ENCODE data around the gene PDE8B.
"Not testable (repeated sequence)": the region's sequence is repeated elsewhere in the genome, so short reads cannot be mapped to it uniquely, and the experiment has no call there.

The PDE8B gene

GRCh38 chr5:77380636-77381035 lies 170.2 kb downstream of the PDE8B start:
- no peaks in the 10 kb centered on the region for H3K27me3 ChIP-seq (ENCODE audit: insufficient read depth, low read length)
- no peaks in the 10 kb centered on the region for H3K4me1 ChIP-seq (ENCODE audit: insufficient read depth, low read length, severe bottlenecking)
- no peak overlapping the region for H3K4me3 ChIP-seq (ENCODE audit: low read depth, low read length, poor library complexity, severe bottlenecking)
- H3K4me2 ChIP-seq (ENCODE audit: low read length): no peak overlapping the region
- no peak overlapping the region for H3K27ac ChIP-seq (ENCODE audit: low read depth, low read length, poor library complexity, severe bottlenecking)
- no peaks in the 10 kb centered on the region for H3F3A ChIP-seq (ENCODE audit: insufficient read depth, low read length)
- H2AFZ ChIP-seq (ENCODE audit: low read length): no peak overlapping the region
- H3K9ac ChIP-seq (ENCODE audit: low read length): no peak overlapping the region
- TF ChIP-seq CTCF (IDR thresholded peaks at IDR 0.05; ENCODE audit: low read length): no peak
- TF ChIP-seq EZH2 (IDR thresholded peaks at IDR 0.05; ENCODE audit: borderline replicate concordance, low read length): no peak
- no peaks in the 10 kb centered on the region for H3K9me2 ChIP-seq (ENCODE audit: low read depth, low read length)
- no peaks in the 10 kb centered on the region for H3K9me3 ChIP-seq (ENCODE audit: low read length)
- H4K20me1 ChIP-seq (ENCODE audit: insufficient read depth, low read length): no peaks in the 10 kb centered on the region
- no peaks in the 10 kb centered on the region for H3K36me3 ChIP-seq (ENCODE audit: insufficient read depth, low read length)
- no peaks in the 10 kb centered on the region for H3K79me2 ChIP-seq (ENCODE audit: insufficient read depth, low read length)

GRCh38 chr5:77383336-77383735 lies 172.9 kb downstream of the PDE8B start:
- H3K9me2 ChIP-seq (ENCODE audit: low read depth, low read length); H3K27me3 ChIP-seq (ENCODE audit: insufficient read depth, low read length); H3K9ac ChIP-seq (ENCODE audit: low read length); H3K9me3 ChIP-seq (ENCODE audit: low read length); H3F3A ChIP-seq (ENCODE audit: insufficient read depth, low read length); H3K36me3 ChIP-seq (ENCODE audit: insufficient read depth, low read length); H3K27ac ChIP-seq (ENCODE audit: low read depth, low read length, poor library complexity, severe bottlenecking); H3K79me2 ChIP-seq (ENCODE audit: insufficient read depth, low read length); H3K4me3 ChIP-seq (ENCODE audit: low read depth, low read length, poor library complexity, severe bottlenecking); H4K20me1 ChIP-seq (ENCODE audit: insufficient read depth, low read length); H2AFZ ChIP-seq (ENCODE audit: low read length); H3K4me2 ChIP-seq (ENCODE audit: low read length); H3K4me1 ChIP-seq (ENCODE audit: insufficient read depth, low read length, severe bottlenecking): not testable (repeated sequence)

- not testable (repeated sequence) for H3K9me2 ChIP-seq (ENCODE audit: low read depth, low read length); H4K20me1 ChIP-seq (ENCODE audit: insufficient read depth, low read length); H3K4me3 ChIP-seq (ENCODE audit: low read depth, low read length, poor library complexity, severe bottlenecking); H3K27ac ChIP-seq (ENCODE audit: low read depth, low read length, poor library complexity, severe bottlenecking); H3K4me2 ChIP-seq (ENCODE audit: low read length); H3F3A ChIP-seq (ENCODE audit: insufficient read depth, low read length); H3K79me2 ChIP-seq (ENCODE audit: insufficient read depth, low read length); H3K9ac ChIP-seq (ENCODE audit: low read length); H3K9me3 ChIP-seq (ENCODE audit: low read length); H3K36me3 ChIP-seq (ENCODE audit: insufficient read depth, low read length); H3K27me3 ChIP-seq (ENCODE audit: insufficient read depth, low read length); H2AFZ ChIP-seq (ENCODE audit: low read length); H3K4me1 ChIP-seq (ENCODE audit: insufficient read depth, low read length, severe bottlenecking)
These were observed 175.9 kb downstream of the PDE8B start for GRCh38 chr5:77386340-77386739.

GRCh38 chr5:77389746-77390145 lies 179.3 kb downstream of the PDE8B start:
- Histone ChIP-seq H2AFZ (ENCODE audit: low read length) (no peak overlapping the region), H3K9me2 (ENCODE audit: low read depth, low read length) (no peaks in the 10 kb centered on the region), H3K36me3 (ENCODE audit: insufficient read depth, low read length) (no peaks in the 10 kb centered on the region), H3K79me2 (ENCODE audit: insufficient read depth, low read length) (no peaks in the 10 kb centered on the region), H4K20me1 (ENCODE audit: insufficient read depth, low read length) (no peaks in the 10 kb centered on the region), H3K4me3 (ENCODE audit: low read depth, low read length, poor library complexity, severe bottlenecking) (no peak overlapping the region), H3K9me3 (ENCODE audit: low read length) (no peaks in the 10 kb centered on the region), H3K27me3 (ENCODE audit: insufficient read depth, low read length) (peaks cover 6% of the 10 kb centered on the region; the same call in 1 of the 2 replicates), H3K9ac (ENCODE audit: low read length) (no peak overlapping the region), H3K4me1 (ENCODE audit: insufficient read depth, low read length, severe bottlenecking) (no peaks in the 10 kb centered on the region), H3F3A (ENCODE audit: insufficient read depth, low read length) (no peaks in the 10 kb centered on the region), H3K4me2 (ENCODE audit: low read length) (no peak overlapping the region), H3K27ac (ENCODE audit: low read depth, low read length, poor library complexity, severe bottlenecking) (no peak overlapping the region)
- TF ChIP-seq EZH2 (IDR thresholded peaks at IDR 0.05; ENCODE audit: borderline replicate concordance, low read length) (no peak), CTCF (IDR thresholded peaks at IDR 0.05; ENCODE audit: low read length) (no peak)
